8988T (cell line): ENCODE measurements around the gene SLC34A2.

Source experiments
- DNase-seq: peaks from one replicate; pipeline ENCODE4 v3.0.0; 2011

SLC34A2 gene

DNA sequence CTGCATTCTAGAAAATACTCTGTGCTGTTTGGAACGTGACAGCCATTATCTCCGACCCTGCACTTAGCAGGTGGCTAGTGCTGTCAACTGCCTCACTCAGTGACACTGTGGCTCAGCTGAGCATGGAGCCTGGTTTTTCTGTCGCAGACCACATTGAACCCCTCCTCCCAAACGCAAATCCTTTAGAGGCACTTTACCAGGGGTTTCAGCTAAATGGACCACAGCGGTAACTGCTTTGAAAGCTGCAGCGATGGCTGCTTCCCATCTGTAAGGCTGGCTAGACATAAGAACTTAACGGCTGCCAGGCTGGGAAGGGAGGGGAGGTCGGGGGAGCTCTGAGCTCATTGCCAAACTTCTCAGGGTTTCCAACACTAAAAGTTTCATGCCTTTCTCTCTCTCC lies 8.1 kb downstream of the SLC34A2 start:
- DNase-seq: no peak

DNA sequence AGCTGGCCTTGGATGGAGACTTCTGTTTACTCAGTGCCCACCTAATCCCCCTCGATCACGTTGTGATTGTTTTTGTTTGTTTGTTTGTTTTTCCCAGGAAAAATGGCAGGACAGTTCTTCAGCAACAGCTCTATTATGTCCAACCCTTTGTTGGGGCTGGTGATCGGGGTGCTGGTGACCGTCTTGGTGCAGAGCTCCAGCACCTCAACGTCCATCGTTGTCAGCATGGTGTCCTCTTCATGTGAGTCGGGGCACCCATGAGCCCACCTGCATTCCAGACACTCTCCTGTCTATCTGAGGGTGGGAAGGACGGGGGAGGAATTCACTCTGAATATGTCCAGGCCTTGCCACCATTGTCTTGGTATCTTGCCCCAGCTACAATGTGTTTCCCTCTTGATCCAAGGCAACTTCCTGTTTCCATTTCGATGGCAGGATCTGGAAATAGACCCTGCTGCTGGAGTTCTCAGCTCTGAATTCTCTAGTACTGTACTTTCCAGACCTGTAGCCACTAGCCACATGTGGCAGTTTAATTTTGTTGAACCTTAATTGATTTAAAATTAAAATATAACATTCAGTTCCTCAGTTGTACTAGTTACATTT lies 10.5 kb downstream of the SLC34A2 start:
- DNase-seq: no peak

DNA sequence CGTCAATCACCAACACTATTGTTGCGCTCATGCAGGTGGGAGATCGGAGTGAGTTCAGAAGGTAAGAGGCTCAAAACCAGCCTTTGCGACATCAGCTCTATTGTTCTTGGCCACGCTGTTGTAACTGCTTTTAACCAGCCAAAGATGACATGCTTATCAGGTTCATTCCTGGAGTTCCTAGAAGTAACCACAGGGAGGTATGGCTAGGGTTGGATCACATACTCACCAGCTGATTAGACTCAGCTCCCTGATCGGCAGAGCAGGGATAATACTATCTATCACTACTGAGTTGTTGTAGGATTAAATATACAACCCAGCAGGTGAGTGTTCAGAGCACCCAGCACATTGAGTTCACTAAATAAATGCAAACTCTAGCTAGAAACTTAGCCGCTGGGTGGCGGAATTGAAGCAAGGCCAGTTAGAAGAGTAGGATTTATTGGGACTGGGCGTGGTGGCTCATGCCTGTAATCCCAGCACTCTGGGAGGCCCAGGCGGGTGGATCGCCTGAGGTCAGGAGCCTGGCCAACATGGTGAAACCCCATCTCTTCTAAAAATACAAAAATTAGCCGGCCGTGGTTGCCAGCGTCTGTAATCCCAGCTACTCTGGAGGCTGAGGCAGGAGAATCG lies 12.4 kb downstream of the SLC34A2 start:
- no peak for DNase-seq

DNA sequence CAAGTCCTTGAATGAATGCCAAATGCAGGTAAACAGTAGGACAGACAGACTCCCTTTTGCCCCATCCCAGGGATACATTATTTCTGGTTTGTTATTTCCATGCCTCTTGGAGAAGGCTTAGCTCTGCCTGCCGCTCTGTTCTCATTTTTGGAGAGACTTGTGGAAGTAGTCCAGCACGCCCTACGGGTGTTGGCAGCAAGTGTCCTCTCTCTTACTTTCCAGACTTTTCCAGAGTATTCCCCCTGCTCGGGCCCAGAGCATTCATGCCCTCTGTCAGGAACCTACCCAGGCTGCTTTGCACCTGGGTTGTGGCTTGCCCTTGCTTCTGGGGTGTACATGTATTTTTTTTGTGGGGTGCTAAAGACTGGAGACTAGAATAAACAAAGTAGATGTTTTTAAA lies 15.3 kb downstream of the SLC34A2 start:
- no peak for DNase-seq

DNA sequence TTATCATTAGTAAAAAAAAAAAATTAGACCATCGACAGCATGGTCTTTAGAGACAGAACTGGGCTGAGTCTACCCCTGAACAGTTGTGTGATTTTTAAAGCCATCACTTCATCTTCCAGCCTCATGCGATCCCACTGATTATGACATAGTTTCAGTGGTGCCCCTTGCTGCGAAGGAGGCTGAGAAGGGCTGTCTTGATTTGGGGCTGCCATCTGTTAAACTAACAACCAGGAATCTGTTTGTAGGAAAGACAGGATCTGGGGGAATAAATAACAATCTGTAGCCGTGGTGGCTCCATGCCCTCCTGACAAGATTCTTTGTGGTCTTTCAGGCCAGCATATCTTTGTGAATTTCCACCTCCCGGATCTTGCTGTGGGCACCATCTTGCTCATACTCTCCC lies 17.1 kb downstream of the SLC34A2 start:
- DNase-seq: no peak

DNA sequence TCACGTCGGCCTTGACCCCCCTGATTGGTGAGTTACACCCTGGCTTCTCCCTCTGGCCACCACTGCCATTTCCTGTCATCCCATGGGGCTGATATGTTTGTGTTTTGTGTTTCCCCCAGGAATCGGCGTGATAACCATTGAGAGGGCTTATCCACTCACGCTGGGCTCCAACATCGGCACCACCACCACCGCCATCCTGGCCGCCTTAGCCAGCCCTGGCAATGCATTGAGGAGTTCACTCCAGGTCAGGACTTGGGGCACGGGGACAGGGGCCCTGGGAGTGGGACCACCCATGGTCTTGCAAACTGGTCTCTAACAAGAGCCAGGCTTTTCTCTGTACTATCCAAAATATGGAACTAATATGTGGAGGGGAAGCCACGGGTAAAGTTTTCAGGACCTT lies 18.7 kb downstream of the SLC34A2 start:
- DNase-seq: no peak

DNA sequence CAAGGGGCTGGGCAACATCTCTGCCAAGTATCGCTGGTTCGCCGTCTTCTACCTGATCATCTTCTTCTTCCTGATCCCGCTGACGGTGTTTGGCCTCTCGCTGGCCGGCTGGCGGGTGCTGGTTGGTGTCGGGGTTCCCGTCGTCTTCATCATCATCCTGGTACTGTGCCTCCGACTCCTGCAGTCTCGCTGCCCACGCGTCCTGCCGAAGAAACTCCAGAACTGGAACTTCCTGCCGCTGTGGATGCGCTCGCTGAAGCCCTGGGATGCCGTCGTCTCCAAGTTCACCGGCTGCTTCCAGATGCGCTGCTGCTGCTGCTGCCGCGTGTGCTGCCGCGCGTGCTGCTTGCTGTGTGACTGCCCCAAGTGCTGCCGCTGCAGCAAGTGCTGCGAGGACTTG lies 20.6 kb downstream of the SLC34A2 start:
- no peak for DNase-seq

DNA sequence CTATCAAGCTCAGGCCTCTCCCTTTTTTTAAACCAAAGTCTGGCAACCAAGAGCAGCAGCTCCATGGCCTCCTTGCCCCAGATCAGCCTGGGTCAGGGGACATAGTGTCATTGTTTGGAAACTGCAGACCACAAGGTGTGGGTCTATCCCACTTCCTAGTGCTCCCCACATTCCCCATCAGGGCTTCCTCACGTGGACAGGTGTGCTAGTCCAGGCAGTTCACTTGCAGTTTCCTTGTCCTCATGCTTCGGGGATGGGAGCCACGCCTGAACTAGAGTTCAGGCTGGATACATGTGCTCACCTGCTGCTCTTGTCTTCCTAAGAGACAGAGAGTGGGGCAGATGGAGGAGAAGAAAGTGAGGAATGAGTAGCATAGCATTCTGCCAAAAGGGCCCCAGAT lies 21.5 kb downstream of the SLC34A2 start:
- DNase-seq: no peak

DNA sequence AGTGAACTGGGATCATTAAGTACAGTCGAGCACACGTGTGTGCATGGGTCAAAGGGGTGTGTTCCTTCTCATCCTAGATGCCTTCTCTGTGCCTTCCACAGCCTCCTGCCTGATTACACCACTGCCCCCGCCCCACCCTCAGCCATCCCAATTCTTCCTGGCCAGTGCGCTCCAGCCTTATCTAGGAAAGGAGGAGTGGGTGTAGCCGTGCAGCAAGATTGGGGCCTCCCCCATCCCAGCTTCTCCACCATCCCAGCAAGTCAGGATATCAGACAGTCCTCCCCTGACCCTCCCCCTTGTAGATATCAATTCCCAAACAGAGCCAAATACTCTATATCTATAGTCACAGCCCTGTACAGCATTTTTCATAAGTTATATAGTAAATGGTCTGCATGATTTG lies 22.3 kb downstream of the SLC34A2 start:
- DNase-seq: no peak

DNA sequence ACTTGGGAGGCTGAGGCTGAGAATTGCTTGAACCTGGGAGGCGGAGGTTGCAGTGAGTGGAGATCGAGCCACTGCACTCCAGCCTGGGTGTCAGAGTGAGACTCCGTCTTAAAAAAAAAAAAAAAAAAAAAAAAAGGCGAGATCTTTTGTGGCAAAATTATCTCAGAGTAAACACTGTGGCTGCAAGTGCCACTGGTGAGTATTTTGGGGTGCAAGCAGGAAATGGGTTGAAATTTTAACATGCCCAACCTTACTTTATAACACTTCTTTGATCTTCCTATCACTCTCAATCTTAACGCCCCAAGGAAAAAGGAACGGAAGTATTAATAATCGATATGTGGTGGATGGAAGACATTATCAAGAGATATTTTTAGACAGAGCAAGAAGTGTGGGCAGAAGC lies 32.1 kb downstream of the SLC34A2 start:
- no peak for DNase-seq

DNA sequence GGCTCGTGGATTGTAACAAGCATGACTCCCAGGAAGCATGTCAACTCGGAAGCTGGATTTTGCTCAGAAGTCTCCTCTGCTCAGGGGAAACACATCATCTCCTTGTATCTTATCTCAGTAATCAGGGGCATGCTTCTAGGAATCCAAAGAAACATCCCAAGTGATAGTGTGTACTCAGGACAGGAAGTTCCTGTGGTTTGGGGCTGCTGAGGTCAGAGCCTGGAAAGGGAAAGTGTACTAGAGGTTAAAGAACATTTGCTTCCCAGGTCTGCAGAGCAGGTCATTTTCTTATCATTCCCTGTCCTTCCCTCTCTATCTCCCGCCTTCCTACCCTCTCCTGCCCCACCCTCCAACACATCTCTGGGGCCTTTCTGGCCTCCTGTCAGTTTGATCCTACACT lies 38.8 kb downstream of the SLC34A2 start:
- DNase-seq: no peak

DNA sequence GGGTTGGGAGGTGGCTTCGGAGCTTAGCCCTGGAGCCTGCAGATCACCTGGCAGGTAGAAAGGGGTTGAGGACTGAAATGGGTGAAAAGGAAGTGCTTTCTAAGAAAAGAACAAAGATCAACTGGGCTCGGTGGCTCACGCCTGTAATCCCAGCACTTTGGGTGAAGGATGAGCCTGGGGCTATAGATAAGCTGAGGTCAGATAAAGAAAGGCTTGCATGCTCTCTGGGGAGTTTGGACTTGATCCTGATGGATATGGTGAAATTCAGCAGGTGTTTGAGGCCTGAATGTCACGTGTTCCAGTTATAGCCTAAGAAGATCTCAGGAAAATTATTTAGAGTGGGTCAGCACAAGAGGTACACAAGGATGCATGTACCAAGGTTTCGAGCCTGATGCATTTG lies 40.8 kb downstream of the SLC34A2 start:
- no peak for DNase-seq

DNA sequence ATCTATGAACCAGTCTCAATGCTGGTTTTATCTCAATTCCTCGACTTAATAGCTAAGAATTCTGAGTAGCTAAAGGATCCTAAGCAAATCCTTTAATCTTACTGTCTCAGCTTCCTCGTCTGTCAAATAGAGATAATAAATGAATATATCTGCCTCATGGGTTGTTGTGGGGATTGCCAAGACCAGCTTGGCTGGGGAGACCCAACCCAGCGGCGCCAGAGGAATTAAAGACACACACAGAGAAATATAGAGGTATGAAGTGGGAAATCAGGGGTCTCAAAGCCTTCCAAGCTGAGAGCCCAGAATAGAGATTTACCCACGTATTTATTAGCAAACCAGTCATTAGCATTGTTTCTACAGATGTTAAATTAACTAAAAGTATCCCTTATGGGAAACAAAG lies 41.9 kb downstream of the SLC34A2 start:
- no peak for DNase-seq

DNA sequence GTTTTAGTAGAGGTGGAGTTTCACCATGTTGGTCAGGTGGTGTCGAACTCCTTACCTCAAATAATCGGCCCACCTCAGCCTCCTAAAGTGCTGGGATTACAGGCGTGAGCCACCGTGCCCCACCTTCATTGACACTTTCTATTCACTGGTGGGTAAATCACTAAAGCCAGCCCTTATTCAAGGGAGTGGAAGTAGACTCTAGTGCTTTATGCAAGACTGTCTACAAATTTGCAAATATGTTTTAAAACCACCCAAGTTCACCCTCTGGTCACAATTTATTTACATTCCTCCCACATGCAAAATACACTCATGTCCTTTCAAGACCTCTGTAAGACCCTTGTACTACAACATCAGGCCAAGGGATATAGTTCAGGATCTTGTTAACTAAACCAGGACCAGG lies 45.0 kb downstream of the SLC34A2 start:
- DNase-seq: no peak

DNA sequence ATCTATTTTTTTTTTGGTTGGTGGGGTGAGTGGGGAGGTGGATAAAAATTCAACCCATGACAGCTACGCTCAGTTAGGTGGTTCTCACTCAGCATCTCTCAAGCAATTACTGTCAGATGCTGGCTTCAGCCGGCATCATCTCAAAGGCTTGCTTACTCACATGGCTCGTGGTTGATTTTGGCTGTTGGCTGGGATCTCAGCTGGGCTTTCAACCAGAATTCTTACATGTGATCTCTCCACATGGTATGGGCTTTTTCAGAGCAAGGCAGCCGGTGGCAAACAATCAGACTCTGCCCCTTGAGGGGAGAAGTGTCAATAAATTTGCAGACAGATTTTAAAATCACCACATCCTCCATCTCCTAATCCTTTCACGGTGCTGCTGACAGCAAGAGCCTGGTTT lies 47.2 kb downstream of the SLC34A2 start:
- no peak for DNase-seq

DNA sequence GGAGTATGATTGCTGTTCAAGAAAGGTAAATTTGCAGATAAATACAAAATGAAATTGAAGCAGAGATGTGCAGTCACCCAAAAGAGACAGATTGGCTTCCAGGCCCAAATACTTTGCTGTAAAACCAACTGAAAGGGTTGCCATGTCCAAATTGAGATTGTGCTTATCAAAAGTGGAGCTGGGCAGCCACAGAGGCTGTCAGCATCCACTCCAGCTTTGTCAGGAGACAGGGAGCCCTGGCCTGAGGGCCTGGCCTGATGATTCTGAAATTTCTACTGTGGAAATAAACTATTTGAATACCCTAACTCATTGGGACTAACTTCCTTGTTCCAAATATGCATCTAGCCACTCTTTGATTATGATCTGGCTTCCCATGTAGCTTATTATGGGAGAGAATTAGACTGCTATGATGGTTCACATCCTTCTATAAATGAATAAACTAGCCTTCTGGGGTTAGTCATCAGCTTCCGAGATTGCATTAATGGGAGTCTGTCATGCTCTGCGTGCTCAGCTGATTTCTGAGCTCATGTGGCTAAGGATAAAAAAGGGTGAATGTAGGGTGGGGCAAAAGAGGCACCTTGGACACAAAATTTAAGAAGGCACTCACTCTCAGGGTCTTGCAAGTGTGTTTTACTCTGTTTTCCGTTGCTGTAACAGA lies 48.2 kb downstream of the SLC34A2 start:
- DNase-seq: no peak

DNA sequence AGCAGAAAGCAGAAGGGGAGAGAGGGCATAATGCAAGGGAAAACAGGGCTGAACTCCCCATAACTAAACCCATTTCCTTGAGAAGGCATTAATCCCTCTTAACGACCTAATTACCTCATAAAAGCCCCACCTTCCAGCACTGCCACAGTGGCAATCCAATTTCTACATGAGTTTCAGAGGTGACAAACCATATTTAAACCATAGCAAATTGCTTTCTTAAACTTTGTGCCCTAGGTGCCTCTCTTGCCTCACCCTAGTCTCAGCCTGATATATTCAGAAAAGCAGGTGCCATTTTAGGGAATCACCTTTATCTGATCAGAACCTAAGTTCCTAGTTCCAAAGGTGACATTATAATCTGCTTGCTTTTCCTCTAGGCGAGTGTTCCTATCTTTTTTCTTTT lies 48.9 kb downstream of the SLC34A2 start:
- DNase-seq: no peak

DNA sequence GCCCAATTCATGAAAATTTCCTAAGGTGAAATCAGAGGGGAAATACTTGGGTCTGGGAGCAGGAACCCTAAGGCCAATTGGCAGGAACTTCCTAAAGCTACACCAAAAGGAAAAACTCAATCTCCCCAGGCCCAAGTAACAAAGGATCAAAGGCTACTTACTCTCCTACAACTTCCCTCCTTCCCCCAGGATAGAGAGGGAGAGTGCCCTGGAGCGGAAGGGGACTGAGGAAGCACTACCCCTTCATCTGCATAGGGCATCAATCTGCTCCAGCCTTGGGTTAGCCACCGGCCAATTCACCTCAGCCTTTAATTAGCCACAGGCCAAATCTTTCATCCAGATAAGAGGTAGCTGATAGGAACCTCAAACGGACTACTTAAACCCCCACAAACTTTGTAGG lies 55.0 kb downstream of the SLC34A2 start:
- no peak for DNase-seq

DNA sequence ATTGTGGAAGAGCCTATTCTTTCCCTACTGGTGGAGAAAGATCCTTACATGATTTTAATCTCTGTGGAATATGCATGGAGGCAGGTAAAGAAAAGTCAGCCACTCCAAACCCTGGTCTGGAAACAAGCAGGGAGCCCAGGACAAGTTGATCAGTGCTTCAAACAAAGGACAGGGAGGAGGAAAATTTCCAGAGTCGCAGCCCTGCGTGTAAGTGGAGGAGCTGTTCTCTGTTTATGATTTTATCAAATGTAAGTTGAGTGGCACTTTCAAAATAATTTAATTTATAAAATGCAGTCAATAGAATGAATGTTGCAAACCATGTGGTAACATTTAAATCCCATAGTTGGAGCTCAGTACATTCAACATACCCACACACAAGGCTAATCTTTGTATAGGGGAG lies 57.0 kb downstream of the SLC34A2 start:
- DNase-seq: no peak

DNA sequence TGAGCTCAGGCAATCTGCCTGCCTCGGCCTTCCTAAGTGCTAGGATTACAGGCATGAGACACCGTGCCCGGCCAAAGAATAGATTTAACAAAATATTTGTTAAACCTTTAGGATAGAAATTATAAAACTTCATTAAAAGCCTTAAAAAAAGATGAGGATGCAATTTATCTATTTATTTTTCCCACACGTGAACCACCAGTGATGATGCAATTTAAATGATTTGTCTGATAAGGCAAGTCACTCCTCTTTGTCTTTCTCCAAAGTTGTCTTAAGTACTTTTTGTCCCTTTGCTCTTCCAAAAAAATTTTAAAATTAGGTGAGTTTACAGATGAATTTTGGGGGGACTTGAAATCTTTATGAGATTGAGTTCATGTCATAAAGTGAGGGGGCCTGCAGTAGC lies 58.2 kb downstream of the SLC34A2 start:
- DNase-seq: no peak

DNA sequence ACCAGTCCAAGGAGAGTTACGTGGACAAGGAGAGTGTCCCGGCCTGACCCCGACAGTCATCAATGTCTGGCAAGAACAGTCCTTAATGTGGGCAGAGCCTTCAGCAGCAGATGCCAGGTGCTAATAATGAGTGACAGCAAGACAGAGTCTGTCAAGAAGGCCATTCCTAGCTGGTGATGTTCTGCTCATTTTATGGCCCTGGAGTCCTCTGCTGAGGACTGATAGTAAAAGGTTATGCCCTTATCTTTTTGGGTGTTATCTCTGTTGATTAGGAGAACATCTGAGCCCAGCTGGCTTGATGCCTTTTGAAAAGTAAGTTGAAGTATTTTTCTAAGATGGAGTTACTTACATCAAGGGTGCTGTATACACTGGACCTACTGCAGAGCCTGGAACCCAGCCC lies 67.3 kb downstream of the SLC34A2 start:
- no peak for DNase-seq

DNA sequence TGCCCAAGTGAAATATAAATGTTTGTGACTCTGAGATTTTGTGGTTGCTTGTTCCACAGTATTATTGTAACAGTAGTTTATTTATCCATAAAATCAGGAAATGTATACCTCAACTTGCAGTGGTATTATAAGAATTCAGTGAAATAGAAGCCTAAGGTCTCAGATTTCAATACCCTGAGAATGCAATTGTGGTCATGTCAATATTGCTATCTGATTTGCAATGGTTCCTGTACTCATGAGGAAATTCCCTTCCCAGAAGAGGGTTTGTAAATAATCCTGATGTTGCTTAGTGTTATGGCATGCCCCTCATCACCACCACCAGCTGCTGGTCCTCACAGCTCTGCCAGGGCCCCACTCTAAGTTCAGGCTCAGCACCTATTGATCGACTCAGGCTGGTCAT lies 67.8 kb downstream of the SLC34A2 start:
- DNase-seq: no peak

DNA sequence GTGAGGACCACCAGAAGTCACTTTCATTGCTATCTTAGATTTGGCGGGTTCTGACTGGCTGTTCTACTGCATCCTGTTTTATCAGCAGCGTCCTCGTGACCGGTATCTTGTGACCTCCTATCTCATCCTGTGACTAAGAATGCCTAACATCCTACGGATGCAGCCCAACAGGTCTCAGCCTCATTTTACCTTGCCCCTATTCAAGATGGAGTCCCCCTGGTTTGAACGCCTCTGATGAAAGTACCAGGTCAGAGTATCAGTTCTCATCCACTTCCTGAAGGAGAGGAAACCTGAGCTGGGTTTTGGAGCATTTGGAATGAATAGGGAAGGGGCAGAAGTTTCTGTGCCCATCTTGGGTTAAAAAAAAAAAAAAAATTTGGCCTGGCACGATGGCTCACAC lies 70.2 kb downstream of the SLC34A2 start:
- no peak for DNase-seq

DNA sequence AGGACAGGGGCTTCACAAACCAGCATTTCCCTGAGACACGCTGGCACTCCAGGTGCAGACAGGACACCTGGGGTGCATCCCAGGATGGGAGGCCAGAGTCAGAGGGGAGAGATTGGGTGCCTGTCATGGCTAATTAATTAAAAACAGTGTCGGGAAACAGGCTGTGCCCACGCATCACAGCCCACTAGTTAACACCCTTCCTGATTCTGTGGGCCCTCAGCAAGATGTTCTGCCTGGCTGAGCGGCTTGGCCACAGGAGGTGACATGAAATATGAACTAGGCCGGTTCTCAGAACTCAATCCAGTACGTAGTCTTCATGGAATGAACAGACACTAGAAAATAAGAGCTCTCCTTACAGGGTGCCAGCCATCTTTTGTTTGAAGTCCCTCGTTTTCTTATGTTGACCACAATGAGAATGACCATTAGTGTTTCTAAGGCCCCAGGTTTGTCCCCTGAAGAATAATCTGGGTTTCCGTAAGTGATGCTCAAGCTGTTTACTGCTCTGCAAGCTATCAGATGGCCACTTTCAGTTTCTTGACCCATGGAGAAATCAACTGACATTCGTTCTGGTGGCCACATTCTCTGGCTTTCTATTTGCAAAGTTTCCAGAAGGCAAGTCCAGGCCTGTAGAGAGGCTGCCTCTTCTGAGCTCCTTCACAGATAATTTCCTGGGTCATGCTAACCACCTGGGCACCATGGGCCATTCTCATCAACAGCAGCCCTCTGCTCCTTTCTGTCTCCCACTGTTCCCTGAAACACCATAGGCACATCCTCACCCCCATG lies 72.3 kb downstream of the SLC34A2 start:
- DNase-seq: no peak
